HEK293T (cell line): ENCODE results near the gene RFFL.
A peak's percentile ranks its signal among the peaks of the same experiment; 100 is the strongest.

Source experiments
- CTCF ChIA-PET: fragments of 350-600 bp; formaldehyde crosslinking; extraction: SDS; loops from one replicate; lab custom pipeline; 2021; ENCODE audit warnings: antibody characterized with exemption, inconsistent platforms; lab: Yijun Ruan, JAX
- POLR2A ChIA-PET: fragments of 350-600 bp; formaldehyde crosslinking; extraction: SDS; loops from one replicate; lab custom pipeline; 2020; ENCODE audit warnings: antibody characterized with exemption, inconsistent platforms; lab: Yijun Ruan, JAX
- DNase-seq: peaks from one replicate; pipeline ENCODE4 v3.0.0; 2012; ENCODE audit warnings: mixed read lengths; ENCODE audit errors: extremely low spot score
- ARNT ChIP-seq: fragments of 450-650 bp; IDR thresholded peaks from 2 replicates; pipeline ENCODE4 v1.6.1; 2017; ENCODE audit warnings: mild to moderate bottlenecking
- BHLHE40 ChIP-seq: fragments of 450-650 bp; IDR thresholded peaks from 2 replicates; pipeline ENCODE4 v1.6.1; 2016; ENCODE audit warnings: mild to moderate bottlenecking, moderate library complexity, borderline replicate concordance
- CTBP1 ChIP-seq: fragments of 450-650 bp; IDR thresholded peaks from 2 replicates; pipeline ENCODE4 v1.6.1; 2016; ENCODE audit warnings: borderline replicate concordance
- ELF4 ChIP-seq: fragments of 450-650 bp; IDR thresholded peaks from 2 replicates; pipeline ENCODE4 v1.6.1; 2017; ENCODE audit warnings: antibody characterized with exemption
- FOXA1 ChIP-seq: fragments of 450-650 bp; IDR thresholded peaks from 2 replicates; pipeline ENCODE4 v1.6.1; 2016; ENCODE audit warnings: mild to moderate bottlenecking
- FOXK2 ChIP-seq: fragments of 450-650 bp; IDR thresholded peaks from 2 replicates; pipeline ENCODE4 v1.6.1; 2016; ENCODE audit warnings: mild to moderate bottlenecking
- FOXM1 ChIP-seq: fragments of 450-650 bp; IDR thresholded peaks from 2 replicates; pipeline ENCODE4 v1.6.1; 2017; ENCODE audit warnings: mild to moderate bottlenecking, borderline replicate concordance
- HDGF ChIP-seq: fragments of 450-650 bp; IDR thresholded peaks from 2 replicates; pipeline ENCODE4 v1.6.1; 2017; ENCODE audit warnings: antibody characterized with exemption, borderline replicate concordance
- L3MBTL2 ChIP-seq: fragments of 450-650 bp; conservative IDR thresholded peaks from 2 replicates; pipeline ENCODE4 v1.6.1; 2016; ENCODE audit warnings: mild to moderate bottlenecking
- LEF1 ChIP-seq: fragments of 450-650 bp; IDR thresholded peaks from 2 replicates; pipeline ENCODE4 v1.6.1; 2017; ENCODE audit warnings: mild to moderate bottlenecking, borderline replicate concordance
- NFRKB ChIP-seq: fragments of 450-650 bp; IDR thresholded peaks from 2 replicates; pipeline ENCODE4 v1.6.1; 2016; ENCODE audit warnings: mild to moderate bottlenecking, moderate library complexity
- SP1 ChIP-seq: fragments of 450-650 bp; IDR thresholded peaks from 2 replicates; pipeline ENCODE4 v1.6.1; 2017
- SUZ12 ChIP-seq: fragments of 450-650 bp; IDR thresholded peaks from 2 replicates; pipeline ENCODE4 v1.6.1; 2016; ENCODE audit warnings: mild to moderate bottlenecking
- TARDBP ChIP-seq: fragments of 450-650 bp; IDR thresholded peaks from 2 replicates; pipeline ENCODE4 v1.6.1; 2016
- ZNF384 ChIP-seq: fragments of 450-650 bp; IDR thresholded peaks from 2 replicates; pipeline ENCODE4 v1.6.1; 2016
- TF ChIP-seq, protein P1 (sequence below): fragments of 450-650 bp; IDR thresholded peaks from 2 replicates; pipeline ENCODE4 v1.6.1; 2016

Gene RFFL

DNA sequence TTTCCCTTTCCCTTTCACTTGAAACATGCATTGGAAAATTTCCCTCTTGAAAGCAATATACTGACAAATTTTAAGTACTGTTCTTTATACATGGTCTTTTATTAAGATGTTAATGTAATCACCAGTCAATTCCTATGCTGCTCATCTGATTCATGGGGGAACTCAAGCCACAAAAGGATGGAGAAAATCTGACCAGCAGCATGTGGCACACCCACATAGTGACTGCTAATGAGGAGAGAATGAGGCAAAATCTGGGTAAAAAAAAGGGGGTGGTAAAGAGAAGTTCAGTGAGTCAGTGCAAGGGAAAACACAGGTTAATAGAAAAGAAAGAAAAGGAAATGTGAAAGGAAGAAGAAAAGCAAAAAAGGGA lies 11.3 kb downstream of the RFFL start:
- CTCF ChIA-PET = no interaction called here
- no peak for TF ChIP-seq FOXM1
- no peak for TF ChIP-seq CTBP1
- TF ChIP-seq SP1 = no peak
- TF ChIP-seq FOXA1 = no peak
- no peak for TF ChIP-seq ELF4
- no peak for DNase-seq
- POLR2A ChIA-PET = no interaction called here

DNA sequence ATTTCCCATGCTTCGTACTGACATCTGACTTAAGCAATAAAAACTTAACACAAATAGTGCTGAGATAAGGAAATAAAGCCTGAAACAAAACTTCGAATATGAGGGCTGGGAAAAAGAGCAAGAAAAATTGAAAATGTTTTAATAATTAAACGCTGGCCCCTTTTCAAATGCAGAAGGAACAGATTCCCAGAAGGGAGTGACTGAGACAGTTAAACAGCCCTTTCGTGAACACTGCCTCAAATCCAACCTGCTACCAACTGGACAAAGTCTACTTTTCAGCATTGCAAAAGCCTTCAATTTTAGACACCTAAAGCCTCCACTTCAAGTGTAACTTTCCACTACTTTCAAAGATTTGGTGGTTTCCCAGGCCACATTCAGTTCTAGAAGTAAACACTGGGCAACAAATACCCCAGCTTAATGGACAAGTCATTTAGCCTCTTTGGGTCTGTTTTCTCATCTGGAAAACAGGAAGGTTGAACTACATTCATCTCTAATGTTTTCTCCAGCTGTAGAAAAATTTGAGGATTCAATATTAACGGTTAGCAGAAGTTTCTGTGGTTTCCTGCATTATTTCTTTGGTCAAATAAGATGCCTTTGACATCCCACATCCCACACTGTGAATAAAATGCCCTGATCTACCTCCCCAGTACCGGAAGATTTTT lies 11.8 kb downstream of the RFFL start:
- CTCF ChIA-PET = no interaction called here
- POLR2A ChIA-PET = no interaction called here
- DNase-seq = no peak
- TF ChIP-seq TARDBP (no peak), L3MBTL2 (no peak), FOXA1 (no peak)
- TF ChIP-seq, protein P1, sequence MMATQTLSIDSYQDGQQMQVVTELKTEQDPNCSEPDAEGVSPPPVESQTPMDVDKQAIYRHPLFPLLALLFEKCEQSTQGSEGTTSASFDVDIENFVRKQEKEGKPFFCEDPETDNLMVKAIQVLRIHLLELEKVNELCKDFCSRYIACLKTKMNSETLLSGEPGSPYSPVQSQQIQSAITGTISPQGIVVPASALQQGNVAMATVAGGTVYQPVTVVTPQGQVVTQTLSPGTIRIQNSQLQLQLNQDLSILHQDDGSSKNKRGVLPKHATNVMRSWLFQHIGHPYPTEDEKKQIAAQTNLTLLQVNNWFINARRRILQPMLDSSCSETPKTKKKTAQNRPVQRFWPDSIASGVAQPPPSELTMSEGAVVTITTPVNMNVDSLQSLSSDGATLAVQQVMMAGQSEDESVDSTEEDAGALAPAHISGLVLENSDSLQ = no peak

DNA sequence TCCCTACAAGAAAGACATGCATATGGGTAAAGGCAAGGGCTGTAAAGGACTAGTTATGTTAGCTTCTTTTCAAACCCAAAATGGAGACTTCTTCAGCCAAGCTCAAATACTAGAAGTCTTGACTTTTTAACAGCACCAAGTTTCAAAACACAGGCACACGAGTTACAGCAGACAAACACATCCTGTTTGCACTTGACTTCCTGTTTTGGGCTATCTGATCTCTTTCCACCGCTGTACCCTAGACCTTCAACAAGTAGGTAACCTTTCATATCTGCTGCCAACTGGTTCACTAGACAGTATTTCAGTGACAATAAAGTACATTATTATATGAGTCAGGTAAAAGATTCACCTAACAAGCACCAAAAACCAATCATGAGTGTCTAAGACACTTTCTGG lies 12.3 kb downstream of the RFFL start:
- CTCF ChIA-PET = no interaction called here
- TF ChIP-seq NFRKB (no peak), HDGF (no peak)
- TF ChIP-seq, protein P1 = no peak
- POLR2A ChIA-PET = no interaction called here
- DNase-seq = no peak

DNA sequence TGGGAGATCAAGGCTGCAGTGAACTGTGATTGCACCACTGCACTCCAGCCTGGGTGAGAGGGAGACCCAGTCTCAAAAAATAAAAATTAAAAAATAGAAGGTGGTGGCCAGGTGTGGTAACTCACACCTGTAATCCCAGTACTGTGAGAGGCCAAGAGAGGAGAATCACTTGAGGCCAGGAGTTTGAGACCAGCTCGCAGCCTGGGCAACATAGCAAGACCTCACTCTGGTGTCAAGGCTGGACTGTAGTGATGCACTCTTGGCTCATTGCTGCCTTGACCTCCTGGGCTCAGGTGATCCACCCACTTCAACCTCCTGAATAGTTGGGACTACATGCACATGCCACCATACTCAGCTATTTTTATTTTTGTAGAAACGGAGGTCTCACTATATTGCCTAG lies 13.3 kb downstream of the RFFL start:
- ChIA-PET CTCF (no interaction called here), POLR2A (no interaction called here)
- DNase-seq = no peak
- no peak for TF ChIP-seq ZNF384
- no peak for TF ChIP-seq FOXM1
- TF ChIP-seq NFRKB = no peak
- no peak for TF ChIP-seq ELF4
- TF ChIP-seq LEF1 = no peak
- no peak for TF ChIP-seq CTBP1
- TF ChIP-seq, protein P1 = no peak
- no peak for TF ChIP-seq FOXK2
- no peak for TF ChIP-seq BHLHE40
- TF ChIP-seq FOXA1 = no peak
- TF ChIP-seq SUZ12 = no peak

DNA sequence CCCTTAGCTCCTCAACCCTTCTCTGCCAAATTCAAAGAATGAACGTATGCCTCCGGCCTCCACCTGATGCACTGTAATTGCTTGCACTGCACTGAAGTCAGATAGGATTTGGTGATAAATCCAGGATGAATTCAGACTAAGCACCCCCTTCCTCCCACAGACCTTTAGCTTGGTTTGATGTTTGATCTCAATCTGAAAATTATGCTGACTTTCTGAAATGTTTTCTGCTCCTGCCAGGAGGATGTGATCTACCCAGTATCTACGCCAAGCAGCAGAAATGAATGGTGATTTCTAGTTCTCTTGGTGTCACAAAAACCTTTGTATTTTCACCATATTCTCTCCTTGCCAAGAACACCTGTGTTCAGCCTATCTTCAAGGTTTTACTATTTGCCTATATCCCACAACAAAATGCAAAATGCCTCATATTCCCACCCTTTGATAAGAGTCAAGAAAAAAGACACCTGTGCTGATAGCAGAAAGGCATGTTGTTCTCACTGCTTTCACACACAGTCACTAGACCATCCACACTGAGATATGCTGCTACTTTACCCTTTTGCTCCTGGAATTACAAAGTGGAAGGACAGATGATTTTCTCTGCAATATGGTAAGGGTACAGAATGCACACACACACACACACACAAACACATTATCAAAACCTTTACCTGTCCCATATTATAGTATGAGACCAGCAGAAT lies 14.7 kb downstream of the RFFL start:
- POLR2A ChIA-PET = no interaction called here

DNA sequence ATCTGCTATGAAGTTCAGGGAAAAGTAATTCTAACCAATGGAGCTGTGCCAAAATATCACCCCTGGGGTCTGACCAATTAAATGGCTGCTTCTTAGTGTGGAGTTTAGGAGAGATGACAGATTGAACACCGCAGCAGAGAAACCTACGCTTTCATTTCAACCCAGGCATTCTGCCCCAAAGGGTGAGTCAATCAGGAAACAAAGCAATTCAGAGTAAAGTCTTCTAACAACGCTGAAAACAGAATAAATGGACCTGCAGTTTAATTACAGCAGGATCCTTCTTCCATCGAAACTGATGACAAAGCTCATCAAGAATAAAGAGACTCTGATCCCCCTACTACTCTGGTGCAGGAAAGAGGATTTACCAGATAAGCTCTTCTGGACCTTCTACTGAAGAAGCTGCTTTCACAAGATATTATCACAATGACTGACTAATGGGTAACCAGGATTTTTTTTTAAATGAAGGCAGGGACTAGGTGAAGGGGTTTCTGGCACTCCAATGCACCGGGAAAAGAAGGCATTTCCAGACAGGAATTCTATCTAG lies 16.7 kb downstream of the RFFL start:
- DNase-seq = peak; percentile 30
- ChIA-PET CTCF (no interaction called here), POLR2A (interaction anchor here (1.0 to 1.7 kb wide), 2 partner anchors 17 to 56 kb away, joined by 4 to 11 read pairs; partner anchors contain the start of gene RFFL)
- TF ChIP-seq HDGF (no peak), L3MBTL2 (no peak), ZNF384 (no peak), LEF1 (no peak), ARNT (no peak), NFRKB (no peak), CTBP1 (no peak), SUZ12 (no peak), SP1 (no peak), FOXK2 (no peak), TARDBP (no peak), FOXA1 (no peak), FOXM1 (no peak), ELF4 (no peak), BHLHE40 (no peak)
- TF ChIP-seq, protein P1 = no peak

More for the DNA sequence above, 14.7 kb downstream of the RFFL start:
- CTCF ChIA-PET = interaction anchor here (0.6 to 1.2 kb wide), 2 partner anchors 70 to 113 kb away, joined by 3 read pairs; no protein-coding TSS in a partner anchor
- no peak for DNase-seq
- no peak for TF ChIP-seq ARNT
- TF ChIP-seq LEF1 = no peak
- TF ChIP-seq NFRKB = no peak
- no peak for TF ChIP-seq BHLHE40
- no peak for TF ChIP-seq FOXK2
- TF ChIP-seq SUZ12 = no peak
- TF ChIP-seq FOXM1 = no peak
- TF ChIP-seq, protein P1 = no peak
- TF ChIP-seq TARDBP = no peak
- TF ChIP-seq FOXA1 = no peak
